ENCODE measurements around the gene RSAD1. TPM values are rescaled to one million over a fixed set of nuclear protein-coding genes. Genes with fewer than 3 reads are reported as not detected.

Gene RSAD1
- total RNA-seq, 4 donors from 2014 or later, result 10.7 to 26.3 (median 21.3) TPM

DNA sequence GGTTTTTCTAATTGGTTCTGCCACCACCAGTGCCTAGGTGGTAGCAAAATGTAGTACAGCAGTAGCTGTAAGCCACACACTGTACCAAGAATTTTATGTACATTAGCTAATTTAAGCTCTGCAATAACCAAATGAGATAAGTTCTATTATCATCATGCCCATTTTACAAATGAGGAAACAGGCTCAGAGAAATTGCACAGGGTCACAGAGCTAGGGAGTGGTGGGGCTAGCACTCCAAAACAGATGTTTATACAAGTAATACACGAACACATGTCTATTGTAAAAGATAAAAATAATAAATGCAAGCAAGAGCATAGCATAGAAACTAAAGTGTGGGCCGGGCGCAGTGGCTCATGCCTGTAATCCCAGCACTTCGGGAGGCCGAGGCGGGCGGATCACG, 13.6 kb downstream of the RSAD1 start:
- no peaks in the 10 kb centered on the region for H3K4me1 ChIP-seq
- no peak for TF ChIP-seq POLR2A (IDR thresholded peaks at IDR 0.05)
- no peak for TF ChIP-seq POLR2AphosphoS5 (IDR thresholded peaks at IDR 0.05)
- no peak overlapping the region for H3K27ac ChIP-seq
- no peak for ATAC-seq
- peaks cover 0 to 10% of the 10 kb centered on the region in 2 donors for H3K36me3 ChIP-seq
- WGBS, 2 donors (ENCODE audit: low coverage in 1 of 2), result 74 to 80% methylated on average over 1 to 8 of the region's 8 CpGs
- no peaks in the 10 kb centered on the region for H3K9me3 ChIP-seq
- no peak overlapping the region for H3K4me3 ChIP-seq
- H3K27me3 ChIP-seq, result no peaks in the 10 kb centered on the region

DNA sequence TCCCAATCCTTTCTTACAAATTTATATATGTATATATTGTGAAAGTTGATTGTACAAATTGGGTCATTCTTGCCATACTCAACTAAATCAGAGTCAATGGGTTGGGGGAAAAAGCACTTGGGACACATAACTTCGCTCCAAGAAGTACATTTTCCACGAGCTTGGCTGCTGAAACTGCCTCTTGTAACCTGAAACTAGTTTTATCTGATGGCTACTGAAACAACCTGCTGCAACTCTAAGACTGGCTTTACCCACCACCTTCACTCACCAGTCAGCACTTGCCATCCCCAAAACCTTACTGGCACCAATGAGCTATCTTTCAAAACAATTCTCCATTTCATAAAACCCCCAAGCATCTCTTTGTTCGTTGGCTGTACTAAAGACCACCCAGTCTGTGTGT, 15.1 kb downstream of the RSAD1 start:
- Histone ChIP-seq H3K4me1 (no peaks in the 10 kb centered on the region), H3K9me3 (no peaks in the 10 kb centered on the region), H3K27ac (no peak overlapping the region), H3K27me3 (no peaks in the 10 kb centered on the region), H3K4me3 (no peak overlapping the region), H3K36me3 (no peaks in the 10 kb centered on the region)
- 29 to 40% methylated on average over 3 of the region's 3 CpGs for WGBS, 2 donors (ENCODE audit: low coverage in 1 of 2)
- ATAC-seq, result no peak
- TF ChIP-seq CTCF (IDR thresholded peaks at IDR 0.05), result no peak
- TF ChIP-seq POLR2A (IDR thresholded peaks at IDR 0.05), result no peak
- no peak for TF ChIP-seq POLR2AphosphoS5 (IDR thresholded peaks at IDR 0.05)
- TF ChIP-seq EP300 (IDR thresholded peaks at IDR 0.05), result no peak

GRCh38 chr17:50495217-50495823, 16.7 kb downstream of the RSAD1 start:
- no peak overlapping the region for H3K27ac ChIP-seq
- no peaks in the 10 kb centered on the region for H3K9me3 ChIP-seq
- H3K4me3 ChIP-seq, result no peak overlapping the region
- H3K27me3 ChIP-seq, result no peaks in the 10 kb centered on the region
- H3K36me3 ChIP-seq, result no peaks in the 10 kb centered on the region
- 83 to 94% methylated on average over 2 to 4 of the region's 8 CpGs for whole genome bisulfite sequencing, 2 donors (ENCODE audit: low coverage in 1 of 2)
- TF ChIP-seq CTCF (IDR thresholded peaks at IDR 0.05) (no peak), POLR2AphosphoS5 (IDR thresholded peaks at IDR 0.05) (no peak), EP300 (IDR thresholded peaks at IDR 0.05) (no peak), POLR2A (IDR thresholded peaks at IDR 0.05) (no peak)
- no peak for ATAC-seq
- H3K4me1 ChIP-seq, result no peaks in the 10 kb centered on the region

GRCh38 chr17:50495918-50496317, 17.3 kb downstream of the RSAD1 start:
- H3K4me1 ChIP-seq, result no peaks in the 10 kb centered on the region
- 89 to 100% methylated on average over 5 to 7 of the region's 8 CpGs for WGBS, 2 donors (ENCODE audit: low coverage in 1 of 2)
- no peak overlapping the region for H3K27ac ChIP-seq
- H3K4me3 ChIP-seq, result no peak overlapping the region
- ATAC-seq, result no peak
- H3K9me3 ChIP-seq, result no peaks in the 10 kb centered on the region
- no peaks in the 10 kb centered on the region for H3K27me3 ChIP-seq
- H3K36me3 ChIP-seq, result no peaks in the 10 kb centered on the region
- no peak for TF ChIP-seq POLR2AphosphoS5 (IDR thresholded peaks at IDR 0.05)
- no peak for TF ChIP-seq CTCF (IDR thresholded peaks at IDR 0.05)
- TF ChIP-seq EP300 (IDR thresholded peaks at IDR 0.05), result no peak
- no peak for TF ChIP-seq POLR2A (IDR thresholded peaks at IDR 0.05)

- no peak for TF ChIP-seq CTCF (IDR thresholded peaks at IDR 0.05)
- no peak for TF ChIP-seq EP300 (IDR thresholded peaks at IDR 0.05)
- no peak for TF ChIP-seq POLR2A (IDR thresholded peaks at IDR 0.05)
- no peak for TF ChIP-seq POLR2AphosphoS5 (IDR thresholded peaks at IDR 0.05)
- no peaks in the 10 kb centered on the region for H3K9me3 ChIP-seq
- H3K27me3 ChIP-seq, result no peaks in the 10 kb centered on the region
- H3K4me1 ChIP-seq, result no peaks in the 10 kb centered on the region
- no peak overlapping the region for H3K4me3 ChIP-seq
- 40 to 73% methylated on average over 1 to 3 of the region's 7 CpGs for WGBS, 2 donors (ENCODE audit: low coverage in 1 of 2)
- H3K36me3 ChIP-seq, result no peaks in the 10 kb centered on the region
- no peak for ATAC-seq
- no peak overlapping the region for H3K27ac ChIP-seq
Measured at GRCh38 chr17:50498021-50498874, 19.6 kb downstream of the RSAD1 start.

Data from gastroesophageal sphincter (tissue), 4 donors.